IMR-90 (cell line): ENCODE results near the gene NEIL1.

Experiments
- USF2 ChIP-seq: fragments of 150-350 bp; IDR thresholded peaks from 2 replicates; pipeline ENCODE4 v1.6.1; 2017; ENCODE audit warnings: mild to moderate bottlenecking, antibody characterized with exemption, low read length, low read depth
- TF ChIP-seq, protein P1 (sequence below): conservative IDR thresholded peaks from 2 replicates; pipeline ENCODE4 v1.5.1; 2012; ENCODE audit warnings: mild to moderate bottlenecking, low read depth, low read length, improper control_type of control experiment

DNA sequence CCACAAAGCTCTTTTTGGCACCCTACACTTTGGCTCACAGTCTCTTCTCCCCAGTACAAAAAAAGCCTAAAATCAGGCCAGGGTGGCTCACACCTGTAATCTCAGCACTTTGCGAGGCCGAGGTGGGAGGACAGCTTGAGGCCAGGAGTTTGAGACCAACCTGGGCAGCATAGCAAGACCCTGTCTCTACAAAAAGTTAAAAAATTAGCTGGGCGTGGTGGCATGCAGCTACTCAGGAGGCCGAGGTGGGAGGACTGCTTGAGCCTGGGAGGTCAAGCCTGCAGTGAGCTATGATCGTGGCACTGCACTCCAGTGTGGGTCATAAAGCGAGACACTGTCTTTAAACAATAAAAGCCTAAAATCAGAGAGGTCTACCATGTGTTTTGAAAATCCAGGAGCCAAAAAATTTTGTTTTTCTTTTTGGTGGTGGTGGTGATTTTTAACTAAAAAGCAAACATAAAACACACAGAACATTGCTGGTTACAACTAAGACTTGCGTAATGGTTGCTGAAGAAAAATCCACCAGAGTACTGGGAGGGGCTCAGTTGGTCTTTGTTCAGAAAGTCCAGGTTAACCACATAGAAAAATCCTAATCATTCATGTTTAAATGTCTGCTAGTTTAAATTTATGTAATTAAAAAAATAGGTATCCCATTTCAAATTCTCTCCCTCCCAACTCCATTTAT, 23.2 kb downstream of the NEIL1 start:
- TF ChIP-seq, protein P1, sequence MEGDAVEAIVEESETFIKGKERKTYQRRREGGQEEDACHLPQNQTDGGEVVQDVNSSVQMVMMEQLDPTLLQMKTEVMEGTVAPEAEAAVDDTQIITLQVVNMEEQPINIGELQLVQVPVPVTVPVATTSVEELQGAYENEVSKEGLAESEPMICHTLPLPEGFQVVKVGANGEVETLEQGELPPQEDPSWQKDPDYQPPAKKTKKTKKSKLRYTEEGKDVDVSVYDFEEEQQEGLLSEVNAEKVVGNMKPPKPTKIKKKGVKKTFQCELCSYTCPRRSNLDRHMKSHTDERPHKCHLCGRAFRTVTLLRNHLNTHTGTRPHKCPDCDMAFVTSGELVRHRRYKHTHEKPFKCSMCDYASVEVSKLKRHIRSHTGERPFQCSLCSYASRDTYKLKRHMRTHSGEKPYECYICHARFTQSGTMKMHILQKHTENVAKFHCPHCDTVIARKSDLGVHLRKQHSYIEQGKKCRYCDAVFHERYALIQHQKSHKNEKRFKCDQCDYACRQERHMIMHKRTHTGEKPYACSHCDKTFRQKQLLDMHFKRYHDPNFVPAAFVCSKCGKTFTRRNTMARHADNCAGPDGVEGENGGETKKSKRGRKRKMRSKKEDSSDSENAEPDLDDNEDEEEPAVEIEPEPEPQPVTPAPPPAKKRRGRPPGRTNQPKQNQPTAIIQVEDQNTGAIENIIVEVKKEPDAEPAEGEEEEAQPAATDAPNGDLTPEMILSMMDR: no peak
- TF ChIP-seq USF2: no peak
